HG02763 (cell line): ENCODE results near the gene HOXA4.

Source experiments
- ATAC-seq: cut with Tn5 transposase; IDR thresholded peaks from one replicate; pipeline ENCODE4 v1.9.1; 2021; ENCODE audit warnings: mild to moderate bottlenecking, moderate library complexity; ENCODE audit not compliant: unreplicated experiment

HOXA4 gene

GRCh38 chr7:27130540-27131389 is at the start of gene HOXA4:
HOXA4 (minus strand) TSS chr7:27130757; CDS start chr7:27130733, 24 bp downstream.
- ATAC-seq = peak; percentile 68

- ATAC-seq = no peak
Measured at GRCh38 chr7:27179503-27180430, 49.2 kb upstream of the HOXA4 start.

GRCh38 chr7:27179030-27179429 is 48.5 kb upstream of the HOXA4 start:
- ATAC-seq = no peak

- ATAC-seq = no peak
Measured at GRCh38 chr7:27178366-27178765, 47.8 kb upstream of the HOXA4 start.

GRCh38 chr7:27177795-27178320 is 47.3 kb upstream of the HOXA4 start:
- ATAC-seq = no peak

GRCh38 chr7:27176962-27177794 is 46.6 kb upstream of the HOXA4 start:
- ATAC-seq = no peak

- ATAC-seq = no peak
Measured at GRCh38 chr7:27176524-27176845, 45.9 kb upstream of the HOXA4 start.

- no peak for ATAC-seq
Measured at GRCh38 chr7:27175626-27176523, 45.3 kb upstream of the HOXA4 start.

- no peak for ATAC-seq
Measured at GRCh38 chr7:27174874-27175625, 44.5 kb upstream of the HOXA4 start.

GRCh38 chr7:27173956-27174873 is 43.7 kb upstream of the HOXA4 start, which contains the start of gene HOXA10:
HOXA10 (minus strand) TSS chr7:27174320; CDS start chr7:27174306, 14 bp downstream.
- no peak for ATAC-seq

- no peak for ATAC-seq
Measured at GRCh38 chr7:27173511-27173955, 43.0 kb upstream of the HOXA4 start.

- no peak for ATAC-seq
Measured at GRCh38 chr7:27172823-27173510, 42.4 kb upstream of the HOXA4 start.

- ATAC-seq = no peak
Measured at GRCh38 chr7:27172315-27172774, 41.8 kb upstream of the HOXA4 start.

GRCh38 chr7:27171637-27172314 is 41.2 kb upstream of the HOXA4 start:
- no peak for ATAC-seq

GRCh38 chr7:27171325-27171636 is 40.7 kb upstream of the HOXA4 start:
- no peak for ATAC-seq

- ATAC-seq = no peak
Measured at GRCh38 chr7:27170426-27171324, 40.1 kb upstream of the HOXA4 start.
